Stimulated activated CD4-positive, alpha-beta T cell treated with anti-CD3 and anti-CD28 coated beads, Interleukin-1b, Interleukin-23, amount 100 ng/mL, for 1 hour (primary cell): ENCODE measurements around the gene PAM16.

Source experiments
- DNase-seq, 2 donors: peaks; one replicate each; pipeline ENCODE4 v3.0.0-alpha.2; 2020; ENCODE audit warnings: low read depth in 2 of 2

Gene PAM16

DNA sequence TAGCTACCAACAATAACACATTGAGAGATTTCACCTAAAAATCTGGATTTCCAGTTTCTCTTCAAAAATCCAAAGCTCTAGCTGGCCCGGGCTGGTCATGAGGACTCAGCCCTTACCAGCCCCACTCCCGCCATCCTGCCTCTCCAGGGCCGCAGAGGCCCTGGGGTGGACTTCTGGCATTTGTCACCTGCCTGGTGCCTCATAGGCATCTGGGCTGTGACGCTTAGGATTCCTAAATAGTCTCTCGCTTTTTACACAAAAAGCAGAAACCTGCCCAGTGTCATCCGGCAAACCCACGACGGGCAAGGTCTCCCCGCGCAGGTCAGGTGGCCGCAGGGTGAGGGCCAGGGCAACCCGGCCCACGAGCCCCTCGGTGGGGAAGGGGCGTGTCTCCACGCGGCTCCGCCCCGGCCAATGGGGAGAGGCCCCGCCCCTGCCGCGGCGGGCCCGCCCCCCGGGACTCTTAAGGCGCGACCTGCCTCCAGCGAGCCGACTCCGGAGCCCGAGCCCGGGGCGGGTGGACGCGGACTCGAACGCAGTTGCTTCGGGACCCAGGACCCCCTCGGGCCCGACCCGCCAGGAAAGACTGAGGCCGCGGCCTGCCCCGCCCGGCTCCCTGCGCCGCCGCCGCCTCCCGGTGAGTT, 20.4 kb upstream of the PAM16 start, which contains the start of gene VASN:
TSS of gene VASN (plus strand) at position 492 of the 644 bp plus-strand sequence. CDS start 9,030 bp downstream, outside the sequence.
- peak; percentile 39 to 56 for DNase-seq

DNA sequence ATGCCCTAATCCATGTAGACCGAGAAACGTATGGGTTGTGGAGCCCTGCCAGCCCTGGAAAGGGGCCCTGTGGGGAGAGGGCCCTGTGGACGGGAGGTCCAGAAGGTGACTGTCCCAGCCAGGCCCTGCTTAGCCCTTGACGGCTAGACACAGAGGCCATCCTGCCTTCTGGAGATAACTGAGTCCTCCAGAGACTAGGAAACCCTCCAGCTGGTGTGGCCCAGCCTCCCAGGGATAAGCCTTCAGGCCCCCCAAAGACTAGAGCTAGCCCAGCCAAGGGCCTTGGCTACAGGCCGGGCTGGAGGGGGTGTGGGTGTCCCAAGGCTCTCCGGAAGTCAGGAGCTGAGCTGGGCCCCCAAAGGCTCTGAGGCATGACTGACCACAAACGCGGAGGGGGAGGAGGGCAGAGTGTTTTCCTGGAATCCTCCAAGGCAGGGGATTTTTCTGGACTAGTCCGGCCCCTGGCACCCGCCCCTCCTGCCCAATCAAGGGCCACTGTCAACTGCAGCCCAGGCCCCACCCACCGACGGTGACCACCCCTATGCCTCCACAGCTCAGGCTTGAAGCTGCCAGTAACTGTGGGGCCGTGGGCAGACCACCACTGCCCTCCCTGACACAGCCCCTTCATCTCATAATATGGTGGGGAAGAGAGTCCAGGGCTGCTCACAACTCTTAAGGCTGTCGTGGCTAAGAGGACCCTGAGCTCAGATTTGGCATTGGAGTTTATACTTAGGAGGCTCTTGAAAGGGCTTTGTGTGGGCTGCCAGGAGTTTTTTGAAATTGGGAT, 19.6 kb upstream of the PAM16 start:
- DNase-seq = no peak

DNA sequence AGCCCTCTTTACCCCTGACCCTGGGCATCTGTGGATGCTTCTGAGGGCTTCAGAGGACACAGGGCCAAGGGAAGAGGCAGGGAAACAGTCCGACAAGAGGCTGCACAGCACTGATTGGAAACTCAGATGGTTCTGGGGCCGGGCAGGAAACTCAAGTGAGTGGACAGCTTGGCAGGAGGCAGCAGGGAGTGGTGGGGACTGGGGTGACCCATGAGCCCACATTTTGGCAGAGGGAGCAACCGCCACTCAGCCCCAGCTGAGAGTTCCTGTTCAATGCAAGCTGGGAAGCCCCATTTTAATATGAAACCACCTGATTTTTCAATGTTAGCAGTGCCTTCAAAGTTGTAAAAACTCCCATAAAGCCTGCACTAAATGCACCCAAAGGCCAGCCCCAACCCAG, 19.0 kb upstream of the PAM16 start:
- no peak for DNase-seq

DNA sequence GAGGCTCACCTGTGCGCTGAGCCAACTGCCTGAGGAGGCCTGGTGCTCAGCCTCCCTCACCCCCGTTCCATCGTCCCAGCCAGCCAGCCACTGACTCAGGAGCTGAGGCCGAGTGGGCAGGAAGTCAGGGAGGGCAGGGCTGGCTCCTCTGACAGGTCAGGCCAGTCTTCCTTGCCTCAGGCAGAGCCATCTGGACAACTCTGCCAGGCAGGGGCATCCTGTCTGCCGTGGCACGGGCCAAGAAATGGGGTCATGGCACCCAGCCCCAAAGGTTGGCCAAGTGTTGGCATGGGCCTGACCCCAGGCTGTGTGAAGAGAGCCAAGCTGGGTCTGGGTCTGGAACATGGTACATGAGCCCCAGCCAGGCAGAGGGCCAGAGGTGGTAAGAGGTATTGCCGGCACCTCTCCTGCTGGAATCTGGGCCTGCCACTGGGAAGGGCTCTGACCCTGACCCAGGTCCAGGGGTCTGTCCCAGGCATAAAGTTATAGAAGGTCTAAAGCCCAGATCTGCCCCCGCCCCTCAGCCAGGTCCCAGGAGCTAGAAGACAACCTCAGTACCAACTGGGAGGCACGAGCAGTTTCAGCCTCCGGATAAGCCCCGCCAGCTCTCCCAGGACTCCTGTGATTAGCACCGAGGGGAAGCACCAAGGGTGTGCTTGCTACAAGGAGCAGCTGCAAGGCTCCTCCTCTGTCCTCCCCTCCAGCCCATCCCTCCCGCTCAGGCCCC, 18.0 kb upstream of the PAM16 start:
- no peak for DNase-seq

DNA sequence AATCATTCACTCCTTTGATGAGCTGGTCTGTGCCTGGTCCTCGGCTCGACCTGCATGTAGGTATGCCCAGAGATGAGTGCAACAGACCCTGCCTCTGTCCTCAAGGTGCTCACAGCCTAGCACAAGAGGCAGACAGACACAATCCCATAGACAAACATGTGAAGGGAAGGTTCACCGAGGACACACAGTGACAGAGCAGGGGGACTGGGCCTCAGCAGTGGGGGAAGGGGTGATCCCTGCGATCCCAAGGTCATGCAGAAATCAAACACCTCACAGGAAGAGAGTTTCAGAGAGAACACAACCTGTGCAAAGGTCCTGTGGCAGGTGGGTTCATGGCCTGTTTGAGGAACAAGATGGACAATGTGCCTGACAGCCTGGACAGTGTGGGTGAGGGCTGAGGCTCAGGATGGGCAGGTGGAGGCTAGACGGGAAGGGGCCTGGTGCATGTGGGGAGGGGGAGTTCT, 16.3 kb upstream of the PAM16 start:
- no peak for DNase-seq

DNA sequence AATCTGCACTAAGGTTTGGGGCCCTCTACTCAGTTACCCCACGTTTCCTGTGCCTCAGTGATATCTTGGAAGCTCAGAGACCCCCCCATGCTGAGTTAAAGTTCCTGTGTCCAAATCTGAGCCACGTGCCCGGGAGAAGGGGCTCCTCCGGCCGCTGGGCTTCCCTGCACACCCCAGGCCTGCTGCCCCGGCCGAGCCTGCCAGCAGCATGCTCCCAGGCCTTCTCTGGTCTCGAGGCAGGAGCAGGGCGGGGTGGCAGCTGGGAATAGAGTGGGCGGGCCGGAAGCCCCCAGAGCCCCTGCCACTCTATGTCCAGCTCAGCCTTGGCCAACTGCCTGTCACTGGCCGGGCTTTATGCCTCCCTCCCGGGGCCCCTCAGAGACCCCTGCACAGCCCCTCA, 14.9 kb upstream of the PAM16 start:
- DNase-seq = no peak

DNA sequence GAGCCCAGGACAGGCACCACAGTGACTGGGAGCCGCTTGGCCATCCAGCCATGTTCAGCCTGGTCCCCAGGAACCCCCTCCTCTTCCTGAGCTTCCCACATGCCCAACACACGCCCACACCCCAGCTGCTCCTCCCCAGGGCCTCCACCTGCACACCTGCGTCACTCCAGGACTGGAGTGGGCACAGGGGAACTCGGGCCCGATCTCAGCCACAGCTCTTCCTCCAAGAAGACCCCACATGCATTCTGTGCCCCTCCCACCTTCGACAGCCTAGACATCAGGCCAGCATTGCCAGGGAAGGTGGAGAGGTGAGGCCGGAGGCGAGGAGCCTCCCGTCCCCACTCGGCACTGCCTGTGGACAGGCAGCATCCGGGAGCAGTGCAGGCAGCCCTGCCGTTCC, 14.5 kb upstream of the PAM16 start:
- DNase-seq = no peak

DNA sequence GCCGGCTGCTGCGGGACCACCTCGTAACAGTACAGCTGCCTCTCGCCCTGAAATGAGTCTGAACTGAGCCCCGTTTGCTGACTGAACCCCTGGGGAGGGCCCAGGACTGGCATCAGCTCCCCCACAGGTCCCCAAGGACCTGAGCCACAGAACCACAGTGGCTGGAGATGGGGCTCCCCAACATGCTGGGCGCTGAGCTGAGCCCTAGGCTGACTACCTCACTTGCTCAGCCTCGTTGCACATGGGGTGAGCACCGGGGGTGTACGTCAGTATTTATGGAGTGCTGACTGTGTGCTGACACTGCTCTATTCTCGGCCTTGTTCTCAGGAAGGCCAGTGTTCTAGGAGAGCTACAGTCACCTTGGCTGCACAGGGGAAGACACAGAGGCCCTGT, 13.9 kb upstream of the PAM16 start:
- no peak for DNase-seq

DNA sequence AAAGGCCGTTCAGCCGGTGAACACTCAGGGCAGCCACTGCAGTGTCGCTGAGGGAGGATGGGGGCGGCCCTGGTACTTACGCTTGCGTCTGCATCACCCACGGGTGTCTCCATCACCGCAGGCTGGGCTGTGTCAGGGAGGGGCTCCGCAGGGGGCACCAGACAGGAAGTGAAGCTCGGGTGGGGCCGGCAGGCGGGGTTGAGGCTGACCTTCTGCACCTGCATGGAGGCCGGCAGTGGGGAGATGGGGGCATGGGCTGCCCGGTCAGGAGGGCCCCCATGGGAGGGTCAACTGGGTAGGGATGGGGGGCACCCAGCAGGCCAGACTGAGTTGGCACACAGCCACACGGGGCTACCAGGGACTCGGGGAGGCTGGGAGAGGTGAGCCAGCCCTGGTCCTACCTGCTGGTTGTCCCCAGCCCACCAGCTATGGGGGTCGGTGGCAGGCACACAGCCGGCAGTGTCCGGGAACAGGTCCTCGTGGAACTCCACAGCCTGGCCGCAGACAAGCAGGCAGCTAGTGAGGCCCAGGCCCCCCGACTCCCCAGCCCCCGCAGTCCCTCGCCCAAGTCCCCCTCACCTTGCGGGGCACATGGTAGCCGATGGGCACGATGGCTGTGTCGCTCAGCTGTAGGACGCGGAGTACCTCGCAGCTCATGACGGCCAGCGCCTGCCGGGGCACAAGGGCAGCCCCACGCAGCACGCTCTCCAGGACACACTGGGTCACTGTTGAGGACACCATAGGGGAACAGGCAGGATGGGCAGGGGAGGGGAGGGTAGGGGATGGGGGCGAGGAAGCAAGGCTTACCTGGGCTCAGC, 13.3 kb upstream of the PAM16 start:
- DNase-seq = no peak

DNA sequence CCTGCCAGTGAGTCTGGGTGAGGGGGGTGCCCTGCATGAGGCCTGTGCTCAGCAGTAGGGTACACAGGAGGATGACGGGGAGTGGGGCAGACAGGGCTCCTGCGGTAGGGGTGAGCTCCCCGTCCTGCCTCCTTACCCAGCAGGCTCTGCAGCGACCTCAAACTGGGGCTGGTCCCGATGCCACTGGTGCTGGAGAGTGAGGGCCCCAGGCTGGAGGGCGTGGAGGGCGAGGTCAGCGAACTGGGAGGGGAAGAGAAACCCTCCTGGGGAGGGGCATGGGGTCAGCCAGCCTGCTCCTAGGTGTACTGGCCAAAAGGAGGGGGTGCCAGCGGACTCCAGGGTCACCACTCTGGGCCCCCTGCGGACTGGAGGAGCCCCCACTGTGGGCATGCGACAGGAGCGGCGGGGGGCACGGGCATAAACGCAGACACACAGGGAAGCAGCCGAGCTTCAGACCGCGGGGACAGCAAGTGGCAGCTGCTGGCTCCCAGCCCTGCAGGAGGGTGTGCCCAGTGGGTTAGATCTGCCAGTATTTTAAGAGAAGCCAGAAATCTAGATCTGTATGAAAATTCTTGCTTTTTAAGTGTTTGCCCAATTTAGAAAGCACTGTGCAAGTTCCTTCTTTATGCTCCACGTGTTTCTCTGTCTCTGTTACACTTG, 11.5 kb upstream of the PAM16 start:
- DNase-seq = no peak

DNA sequence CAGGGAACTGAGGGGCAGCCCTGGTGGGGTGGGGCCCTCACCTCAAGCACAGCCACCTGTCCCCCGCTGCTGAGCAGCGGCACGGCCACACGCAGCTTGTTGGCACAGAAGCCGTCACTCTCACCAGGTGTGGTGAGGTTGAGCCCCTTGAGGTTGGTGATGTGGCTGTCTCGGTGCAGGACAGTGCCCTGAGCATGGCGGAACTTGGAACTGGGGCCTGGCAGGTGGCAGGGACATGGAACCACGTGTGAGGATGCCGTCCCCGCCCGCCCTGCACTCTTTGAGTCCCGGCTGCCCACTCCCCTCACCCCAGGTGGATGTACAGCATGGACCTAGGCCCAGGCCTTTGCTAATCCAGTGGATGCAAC, 10.8 kb upstream of the PAM16 start:
- no peak for DNase-seq

DNA sequence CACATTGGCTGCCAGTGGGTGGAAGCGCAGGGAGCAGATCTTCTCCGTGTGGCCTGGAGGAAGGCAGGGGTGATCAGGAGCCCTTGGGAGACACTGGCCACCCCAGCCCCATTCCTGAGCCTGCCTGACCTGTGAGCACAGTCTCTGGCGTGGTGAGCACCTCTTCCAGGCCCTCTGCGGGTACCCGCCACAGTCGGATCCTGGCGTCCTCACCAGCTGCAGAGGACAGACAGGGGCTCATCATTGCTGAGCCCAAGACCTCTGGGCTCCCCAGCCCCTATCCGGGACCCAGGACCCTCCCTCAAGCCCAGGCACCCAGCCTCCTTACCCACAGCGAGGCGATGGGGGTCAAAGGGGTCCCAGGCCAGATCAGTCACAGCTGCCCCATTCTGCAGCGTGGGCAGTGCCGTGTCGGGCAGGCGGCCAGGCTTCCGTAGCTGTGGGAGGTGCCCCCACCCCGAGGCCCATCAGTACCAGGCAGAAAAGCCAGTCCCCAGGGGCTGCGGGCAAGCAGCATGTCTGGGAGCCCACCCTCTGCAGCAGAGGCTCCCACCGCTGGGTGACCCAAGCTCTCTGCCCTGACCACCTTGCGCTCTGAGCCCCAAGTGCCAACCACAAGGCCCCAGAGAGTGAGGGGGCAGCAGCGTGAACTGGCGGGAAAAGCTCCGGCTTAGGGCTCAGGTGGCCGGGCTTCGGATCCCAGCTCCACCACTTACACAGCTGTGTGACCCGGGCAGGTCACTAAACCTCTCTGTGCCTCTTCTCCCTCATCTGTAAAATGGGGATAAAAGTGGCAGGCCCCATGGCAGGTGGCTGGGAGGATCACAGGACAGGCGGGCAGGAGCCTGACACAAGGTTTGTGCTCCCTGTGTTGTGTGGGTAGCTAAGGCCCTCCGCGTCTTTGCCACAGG, 10.2 kb upstream of the PAM16 start:
- no peak for DNase-seq

DNA sequence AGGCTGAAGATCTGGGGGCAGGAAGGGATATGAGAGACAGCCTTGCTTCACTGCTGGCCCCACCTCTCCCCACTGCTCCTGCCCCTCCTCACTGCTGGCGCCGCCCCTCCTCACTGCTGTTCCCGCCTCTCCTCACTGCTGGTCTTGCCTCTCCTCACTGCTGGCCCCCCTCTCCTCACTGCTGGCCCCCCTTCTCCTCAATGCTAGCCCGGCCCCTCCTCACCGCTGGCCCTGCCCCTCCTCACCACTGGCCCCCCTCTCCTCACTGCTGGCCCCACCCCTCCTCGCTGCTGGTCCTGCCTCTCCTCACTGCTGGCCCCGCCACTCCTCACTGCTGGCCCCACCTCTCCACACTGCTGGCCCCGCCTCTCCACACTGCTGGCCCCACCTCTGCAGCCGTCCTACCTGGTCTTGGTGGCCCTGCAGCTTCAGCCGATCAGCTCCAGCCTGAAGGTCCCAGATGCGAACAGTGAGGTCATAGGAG, 9.5 kb upstream of the PAM16 start:
- no peak for DNase-seq

DNA sequence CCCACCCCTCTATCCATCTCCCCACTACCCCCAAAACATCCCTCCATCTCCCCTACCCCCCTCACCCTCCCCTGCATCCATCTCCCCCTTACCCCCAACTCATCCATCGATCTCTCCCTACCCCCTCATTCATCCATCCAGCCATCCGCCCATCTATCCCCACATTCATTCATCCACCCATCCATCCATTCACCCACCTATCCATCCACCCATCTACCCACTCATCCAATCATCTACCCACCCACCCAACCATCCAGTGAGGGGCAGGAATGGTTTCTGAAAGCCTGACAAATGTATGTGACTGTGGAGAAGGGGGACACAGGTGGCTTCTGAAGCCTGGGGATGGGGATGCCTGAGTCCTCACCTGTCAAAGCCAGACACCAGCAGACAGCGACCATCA, 8.8 kb upstream of the PAM16 start:
- DNase-seq = no peak

DNA sequence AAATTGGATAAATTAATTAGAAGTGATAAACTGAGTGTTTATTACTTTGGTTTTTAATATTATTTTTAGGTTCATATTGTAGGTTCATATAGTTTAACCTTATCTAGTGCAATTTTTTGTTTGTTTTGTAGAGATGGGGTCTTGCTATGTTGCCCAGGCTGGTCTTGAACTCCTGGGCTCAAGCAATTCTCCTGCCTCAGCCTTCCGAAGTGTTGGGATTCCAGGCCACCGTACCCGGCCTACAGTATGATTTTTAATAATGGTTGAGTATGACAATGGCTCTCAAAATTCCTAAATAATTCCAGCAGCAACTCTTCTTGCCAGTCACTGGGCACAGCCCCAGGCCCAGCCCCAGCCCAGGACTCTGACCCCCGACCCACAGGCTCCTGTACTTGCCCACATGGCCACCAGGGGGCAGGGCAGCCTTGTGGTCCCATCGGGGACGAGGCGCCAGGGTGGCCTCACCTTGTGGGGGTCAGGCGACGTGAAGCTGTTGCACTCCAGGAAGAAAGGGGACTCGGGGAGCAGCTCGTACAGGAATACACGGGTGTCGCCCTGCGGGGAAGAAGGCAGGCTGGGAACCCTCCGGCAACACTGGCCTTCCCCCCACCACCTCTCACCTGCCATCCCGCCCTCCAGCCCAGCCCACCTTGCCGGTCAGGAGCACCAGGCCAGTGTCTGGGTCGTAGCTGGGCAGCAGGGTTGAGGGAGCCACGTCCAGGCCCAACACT, 7.9 kb upstream of the PAM16 start:
- peak; percentile 50 to 56 for DNase-seq

DNA sequence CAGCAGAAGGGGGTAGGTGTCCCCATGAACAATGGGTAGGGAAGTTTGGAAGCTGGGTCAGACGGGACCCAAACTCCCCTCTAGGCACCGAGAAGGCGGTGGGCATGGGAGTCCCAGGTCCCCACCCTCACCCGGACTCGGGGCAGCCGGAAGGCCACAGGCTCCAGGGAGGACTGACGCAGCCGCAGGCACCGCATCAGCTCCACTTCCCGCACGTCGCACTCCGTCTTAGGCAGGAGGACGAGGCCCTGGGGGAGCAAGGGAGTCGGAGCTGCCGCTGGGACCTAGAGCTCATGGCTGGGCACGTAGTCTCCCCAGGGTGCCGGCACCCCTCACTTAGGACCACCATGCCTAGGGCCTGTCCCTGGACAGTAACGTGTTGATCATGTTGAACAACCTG, 7.1 kb upstream of the PAM16 start:
- DNase-seq = no peak

DNA sequence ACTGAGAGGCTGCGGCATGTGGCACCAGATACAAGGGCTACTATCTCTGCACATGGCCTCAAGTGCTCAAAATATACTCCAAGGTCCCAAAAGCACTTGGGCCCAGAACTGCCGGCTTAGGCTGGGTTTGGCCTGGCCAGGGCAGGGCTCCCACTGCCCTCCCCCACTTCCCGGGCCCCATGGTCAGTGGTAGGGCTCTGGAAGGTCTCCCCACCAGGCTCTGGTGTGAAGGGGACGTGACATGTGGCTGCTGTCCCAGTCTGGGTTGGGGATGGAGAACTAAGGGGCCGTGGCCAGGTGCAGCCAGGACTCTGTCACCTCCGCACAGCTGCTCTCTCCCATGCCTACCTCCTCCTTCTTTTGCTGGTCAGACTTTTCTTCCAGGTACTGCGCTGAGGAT, 5.7 kb upstream of the PAM16 start:
- DNase-seq = no peak

DNA sequence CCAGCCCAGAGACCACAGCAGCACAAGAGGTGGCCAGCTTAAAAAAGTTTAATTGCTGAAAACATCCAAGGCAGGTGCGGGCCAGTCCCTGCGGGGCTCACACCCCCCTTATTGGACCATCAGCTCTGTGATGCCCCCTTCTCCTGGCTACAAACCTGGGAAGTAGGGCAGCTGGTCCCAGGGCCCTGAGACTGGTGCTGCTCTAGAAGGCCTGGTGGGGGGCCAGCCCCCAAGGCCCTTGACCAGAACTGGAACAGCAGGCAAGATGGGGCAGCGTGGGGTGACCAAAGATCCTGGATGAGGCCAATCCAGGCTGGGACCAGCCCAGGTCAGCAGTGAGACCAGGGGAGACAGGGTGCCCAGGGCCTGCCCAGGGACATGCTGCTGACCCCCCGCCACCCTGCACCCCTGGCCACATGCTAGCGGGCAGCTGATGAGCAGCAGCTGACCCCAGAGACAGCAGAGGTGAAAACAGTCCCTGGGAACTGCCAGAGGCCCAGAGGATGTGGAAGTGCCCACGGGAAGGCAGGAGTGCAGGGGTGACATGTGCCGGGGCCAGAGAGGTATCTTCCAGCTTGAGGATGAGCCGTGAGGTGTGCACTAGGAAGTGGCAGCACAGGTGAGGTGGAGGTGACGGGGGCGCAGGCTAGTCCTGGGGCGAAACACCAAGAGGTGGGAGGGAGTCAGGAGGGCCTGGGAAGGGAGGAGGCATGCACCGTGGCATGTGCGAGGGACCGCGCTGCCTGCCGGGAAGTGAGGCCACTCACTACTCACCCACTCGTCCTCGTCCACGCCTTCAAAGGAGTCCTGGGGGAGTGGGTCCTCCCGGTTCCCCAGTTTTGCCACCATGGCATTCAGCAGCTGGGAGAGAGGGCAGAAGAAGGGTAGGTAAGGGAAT, 3.6 kb upstream of the PAM16 start:
- DNase-seq = no peak
